ENCODE measurements around the gene SRGN.

Gene SRGN

GRCh38 chr10:69142983-69143382 is 55.1 kb downstream of the SRGN start:
- in situ Hi-C loops (cut with MboI; ENCODE audit: low sequenced_read_pairs, unreplicated experiment) = no loop called here
- DNase-seq (ENCODE audit: low spot score) = no peak
- no peak for TF ChIP-seq CTCF (IDR thresholded peaks at IDR 0.05; ENCODE audit: borderline replicate concordance, control extremely low read depth, extremely low read depth, insufficient read depth, missing control alignments)

- no peak for TF ChIP-seq CTCF (IDR thresholded peaks at IDR 0.05; ENCODE audit: borderline replicate concordance, control extremely low read depth, extremely low read depth, insufficient read depth, missing control alignments)
- no peak for DNase-seq (ENCODE audit: low spot score)
- in situ Hi-C loops (cut with MboI; ENCODE audit: low sequenced_read_pairs, unreplicated experiment) = no loop called here
Observed at GRCh38 chr10:69145329-69145728, 57.4 kb downstream of the SRGN start.

- no peak for DNase-seq (ENCODE audit: low spot score)
- in situ Hi-C loops (cut with MboI; ENCODE audit: low sequenced_read_pairs, unreplicated experiment) = no loop called here
- TF ChIP-seq CTCF (IDR thresholded peaks at IDR 0.05; ENCODE audit: borderline replicate concordance, control extremely low read depth, extremely low read depth, insufficient read depth, missing control alignments) = no peak
Observed at GRCh38 chr10:69145864-69146263, 58.0 kb downstream of the SRGN start.

- no peak for DNase-seq (ENCODE audit: low spot score)
- in situ Hi-C loops (cut with MboI; ENCODE audit: low sequenced_read_pairs, unreplicated experiment) = no loop called here
- no peak for TF ChIP-seq CTCF (IDR thresholded peaks at IDR 0.05; ENCODE audit: borderline replicate concordance, control extremely low read depth, extremely low read depth, insufficient read depth, missing control alignments)
Observed at GRCh38 chr10:69146759-69147158, 58.9 kb downstream of the SRGN start.

- no peak for TF ChIP-seq CTCF (IDR thresholded peaks at IDR 0.05; ENCODE audit: borderline replicate concordance, control extremely low read depth, extremely low read depth, insufficient read depth, missing control alignments)
- no peak for DNase-seq (ENCODE audit: low spot score)
- in situ Hi-C loops (cut with MboI; ENCODE audit: low sequenced_read_pairs, unreplicated experiment) = no loop called here
Observed at GRCh38 chr10:69151984-69152383, 64.1 kb downstream of the SRGN start.

GRCh38 chr10:69153227-69153626 is 65.3 kb downstream of the SRGN start:
- in situ Hi-C loops (cut with MboI; ENCODE audit: low sequenced_read_pairs, unreplicated experiment) = no loop called here
- no peak for TF ChIP-seq CTCF (IDR thresholded peaks at IDR 0.05; ENCODE audit: borderline replicate concordance, control extremely low read depth, extremely low read depth, insufficient read depth, missing control alignments)
- DNase-seq (ENCODE audit: low spot score) = no peak

Data from GM13976 (cell line).